ENCODE results near the gene CLDN10.

The CLDN10 gene

GRCh38 chr13:95552539-95553441 is at the start of gene CLDN10:
TSS of gene CLDN10 (plus strand) at chr13:95552720. CDS start at chr13:95552754, 34 bp downstream.
- Histone ChIP-seq H3K9ac (no peak within 1 kb of the TSS), H3K79me2 (ENCODE audit: insufficient read depth, low read depth) (no peaks in the 10 kb centered on the region), H2AFZ (ENCODE audit: low read depth) (no peak within 1 kb of the TSS), H3K4me1 (ENCODE audit: low read depth, poor library complexity, severe bottlenecking) (no peaks in the 10 kb centered on the region), H3K4me2 (no peak within 1 kb of the TSS), H3K4me3 (IDR thresholded peaks at IDR 0.05; ENCODE audit: insufficient read depth, low read depth, low read length) (no peak within 1 kb of the TSS), H3K27ac (no peak within 1 kb of the TSS), H3K27me3 (ENCODE audit: insufficient read depth, low read depth) (no peaks in the 10 kb centered on the region), H3K36me3 (ENCODE audit: insufficient read depth) (no peaks in the 10 kb centered on the region), H4K20me1 (ENCODE audit: insufficient read depth) (no peaks in the 10 kb centered on the region)
- TF ChIP-seq CTCF (conservative IDR thresholded peaks at IDR 0.05; ENCODE audit: low read depth, low read length): no peak

- no peaks in the 10 kb centered on the region for H3K36me3 ChIP-seq (ENCODE audit: insufficient read depth)
- H3K4me2 ChIP-seq: no peak overlapping the region
- H2AFZ ChIP-seq (ENCODE audit: low read depth): no peak overlapping the region
- no peaks in the 10 kb centered on the region for H3K79me2 ChIP-seq (ENCODE audit: insufficient read depth, low read depth)
- no peaks in the 10 kb centered on the region for H4K20me1 ChIP-seq (ENCODE audit: insufficient read depth)
- no peaks in the 10 kb centered on the region for H3K27me3 ChIP-seq (ENCODE audit: insufficient read depth, low read depth)
- no peak overlapping the region for H3K9ac ChIP-seq
- TF ChIP-seq CTCF (conservative IDR thresholded peaks at IDR 0.05; ENCODE audit: low read depth, low read length): no peak
- no peak overlapping the region for H3K27ac ChIP-seq
- no peaks in the 10 kb centered on the region for H3K4me1 ChIP-seq (ENCODE audit: low read depth, poor library complexity, severe bottlenecking)
- H3K4me3 ChIP-seq (IDR thresholded peaks at IDR 0.05; ENCODE audit: insufficient read depth, low read depth, low read length): no peak overlapping the region
These were observed 48.9 kb upstream of the CLDN10 start for GRCh38 chr13:95503662-95504061.

GRCh38 chr13:95505265-95505664 is 47.3 kb upstream of the CLDN10 start:
- no peak overlapping the region for H3K4me3 ChIP-seq (IDR thresholded peaks at IDR 0.05; ENCODE audit: insufficient read depth, low read depth, low read length)
- H3K79me2 ChIP-seq (ENCODE audit: insufficient read depth, low read depth): no peaks in the 10 kb centered on the region
- H3K4me2 ChIP-seq: no peak overlapping the region
- no peaks in the 10 kb centered on the region for H3K36me3 ChIP-seq (ENCODE audit: insufficient read depth)
- H3K9ac ChIP-seq: no peak overlapping the region
- H3K27ac ChIP-seq: no peak overlapping the region
- H2AFZ ChIP-seq (ENCODE audit: low read depth): no peak overlapping the region
- no peaks in the 10 kb centered on the region for H3K4me1 ChIP-seq (ENCODE audit: low read depth, poor library complexity, severe bottlenecking)
- no peaks in the 10 kb centered on the region for H4K20me1 ChIP-seq (ENCODE audit: insufficient read depth)
- TF ChIP-seq CTCF (conservative IDR thresholded peaks at IDR 0.05; ENCODE audit: low read depth, low read length): no peak
- H3K27me3 ChIP-seq (ENCODE audit: insufficient read depth, low read depth): no peaks in the 10 kb centered on the region

GRCh38 chr13:95505986-95506385 is 46.5 kb upstream of the CLDN10 start:
- H3K27me3 ChIP-seq (ENCODE audit: insufficient read depth, low read depth): no peaks in the 10 kb centered on the region
- no peaks in the 10 kb centered on the region for H4K20me1 ChIP-seq (ENCODE audit: insufficient read depth)
- H3K27ac ChIP-seq: no peak overlapping the region
- H3K4me2 ChIP-seq: no peak overlapping the region
- H2AFZ ChIP-seq (ENCODE audit: low read depth): no peak overlapping the region
- no peak for TF ChIP-seq CTCF (conservative IDR thresholded peaks at IDR 0.05; ENCODE audit: low read depth, low read length)
- no peaks in the 10 kb centered on the region for H3K36me3 ChIP-seq (ENCODE audit: insufficient read depth)
- no peaks in the 10 kb centered on the region for H3K4me1 ChIP-seq (ENCODE audit: low read depth, poor library complexity, severe bottlenecking)
- H3K4me3 ChIP-seq (IDR thresholded peaks at IDR 0.05; ENCODE audit: insufficient read depth, low read depth, low read length): no peak overlapping the region
- no peak overlapping the region for H3K9ac ChIP-seq
- H3K79me2 ChIP-seq (ENCODE audit: insufficient read depth, low read depth): no peaks in the 10 kb centered on the region
